Astrocyte of the cerebellum (primary cell): ENCODE data around the gene NINJ2.
A peak's percentile ranks its signal among the peaks of the same experiment; 100 is the strongest.

ENCODE experiments used
- DNase-seq: peaks from one replicate; pipeline ENCODE4 v3.0.0-alpha.2; 2011; ENCODE audit warnings: low read depth
- H3K4me3 ChIP-seq: 2 replicates; pipeline ENCODE4 v1.5.1; 2011; ENCODE audit warnings: mild to moderate bottlenecking, low read depth, low read length, moderate library complexity
- CTCF ChIP-seq: IDR thresholded peaks from 2 replicates; pipeline ENCODE4 v1.5.1; 2012; ENCODE audit warnings: low read length, low read depth, moderate library complexity, mild to moderate bottlenecking; ENCODE audit errors: missing control alignments
- in situ Hi-C: cut with HindIII; loops from 2 replicates; pipeline ENCODE4 v1.10.0; 2017; ENCODE audit warnings: low sequenced_read_pairs

NINJ2 gene

GRCh38 chr12:538731-539539 lies 124.3 kb downstream of the NINJ2 start:
- in situ Hi-C loops = loop anchor here (5.0 kb wide), 1 partner anchor 62 kb away; no protein-coding TSS in a partner anchor
- DNase-seq = peak; percentile 4
- TF ChIP-seq CTCF = no peak
- H3K4me3 ChIP-seq = no peak overlapping the region

GRCh38 chr12:537772-538171 lies 125.5 kb downstream of the NINJ2 start:
- in situ Hi-C loops = loop anchor here (5.0 kb wide), 1 partner anchor 60 kb away; no protein-coding TSS in a partner anchor
- no peak overlapping the region for H3K4me3 ChIP-seq
- no peak for TF ChIP-seq CTCF
- DNase-seq = no peak

GRCh38 chr12:536751-537245 lies 126.4 kb downstream of the NINJ2 start:
- no peak for TF ChIP-seq CTCF
- no peak for DNase-seq
- no peak overlapping the region for H3K4me3 ChIP-seq
- in situ Hi-C loops = loop anchor here (5.0 kb wide), 1 partner anchor 59 kb away; no protein-coding TSS in a partner anchor

GRCh38 chr12:535396-535795 lies 127.8 kb downstream of the NINJ2 start:
- in situ Hi-C loops = loop anchor here (5.0 kb wide), 1 partner anchor 58 kb away; no protein-coding TSS in a partner anchor
- no peak overlapping the region for H3K4me3 ChIP-seq
- TF ChIP-seq CTCF = no peak
- no peak for DNase-seq

GRCh38 chr12:534216-534615 lies 129.0 kb downstream of the NINJ2 start:
- DNase-seq = no peak
- H3K4me3 ChIP-seq = no peak overlapping the region
- TF ChIP-seq CTCF = no peak
- in situ Hi-C loops = no loop called here

- no peak overlapping the region for H3K4me3 ChIP-seq
- in situ Hi-C loops = no loop called here
- DNase-seq = no peak
- TF ChIP-seq CTCF = no peak
Observed at GRCh38 chr12:533718-534117, 129.5 kb downstream of the NINJ2 start.
